Ovary (tissue), 3 donors: Measurements from ENCODE around the gene CHD9.

Source experiments
- CTCF ChIP-seq, 3 donors: fragments of 450-650 bp in 2 of 3; fragments of 200-600 bp in 1 of 3; IDR thresholded peaks; one replicate each; pipeline versions ENCODE4 v1.5.1 to v1.8.0; 2016 to 2022; ENCODE audit warnings: antibody characterized with exemption in 3 of 3, mild to moderate bottlenecking in 1 of 3
- POLR2A ChIP-seq: fragments of 450-650 bp; IDR thresholded peaks from one replicate; pipeline ENCODE4 v1.6.1; 2017; ENCODE audit warnings: antibody characterized with exemption, mild to moderate bottlenecking, moderate library complexity
- donor health status: DM: no; HTN: no; CAD: no.

GRCh38 chr16:53304334-53304733, 249.5 kb downstream of the CHD9 start:
- no peak for TF ChIP-seq POLR2A
- TF ChIP-seq CTCF (IDR thresholded peaks at IDR 0.05): no peak
